HG02642 (cell line): Measurements from ENCODE around the gene IL17RC.
A peak's percentile ranks its signal among the peaks of the same experiment; 100 is the strongest.
"Not testable (repeated sequence)": the region's sequence is repeated elsewhere in the genome, so short reads cannot be mapped to it uniquely, and the experiment has no call there.

Experiments used
- ATAC-seq: cut with Tn5 transposase; IDR thresholded peaks from one replicate; pipeline ENCODE4 v1.9.1; 2021; ENCODE audit warnings: mild to moderate bottlenecking; ENCODE audit not compliant: unreplicated experiment, poor library complexity

The IL17RC gene

GRCh38 chr3:9893739-9894138, 23.2 kb upstream of the IL17RC start:
- ATAC-seq: no peak

GRCh38 chr3:9895715-9896114, 21.2 kb upstream of the IL17RC start:
- not testable (repeated sequence) for ATAC-seq

- not testable (repeated sequence) for ATAC-seq
These were observed 20.0 kb upstream of the IL17RC start for GRCh38 chr3:9896755-9897407.

- ATAC-seq: peak; percentile 58
These were observed 19.2 kb upstream of the IL17RC start for GRCh38 chr3:9897408-9898372.

- ATAC-seq: no peak
These were observed 18.2 kb upstream of the IL17RC start for GRCh38 chr3:9898467-9899241.

GRCh38 chr3:9899289-9899791, 17.6 kb upstream of the IL17RC start:
- no peak for ATAC-seq

- not testable (repeated sequence) for ATAC-seq
These were observed 15.9 kb upstream of the IL17RC start for GRCh38 chr3:9900965-9901415.

GRCh38 chr3:9901967-9902366, 14.9 kb upstream of the IL17RC start:
- ATAC-seq: no peak

GRCh38 chr3:9902372-9903237, 14.3 kb upstream of the IL17RC start, which contains the start of gene IL17RE:
Gene IL17RE (plus strand): TSS chr3:9902848. CDS start chr3:9902933, 85 bp downstream.
- no peak for ATAC-seq

GRCh38 chr3:9903238-9903624, 13.7 kb upstream of the IL17RC start:
- no peak for ATAC-seq

GRCh38 chr3:9903904-9904303, 13.0 kb upstream of the IL17RC start:
- no peak for ATAC-seq

- no peak for ATAC-seq
These were observed 10.4 kb upstream of the IL17RC start for GRCh38 chr3:9906480-9906879.

GRCh38 chr3:9908286-9908685, 8.6 kb upstream of the IL17RC start:
- ATAC-seq: no peak

GRCh38 chr3:9909221-9910013, 7.5 kb upstream of the IL17RC start:
- no peak for ATAC-seq

GRCh38 chr3:9911863-9912262, 5.0 kb upstream of the IL17RC start:
- no peak for ATAC-seq

- no peak for ATAC-seq
These were observed 4.5 kb upstream of the IL17RC start for GRCh38 chr3:9912294-9912935.

GRCh38 chr3:9913601-9914000, 3.3 kb upstream of the IL17RC start:
- ATAC-seq: no peak

GRCh38 chr3:9914011-9914410, 2.9 kb upstream of the IL17RC start:
- no peak for ATAC-seq
